ENCODE results near the gene VEPH1.

- TF ChIP-seq, protein P1, sequence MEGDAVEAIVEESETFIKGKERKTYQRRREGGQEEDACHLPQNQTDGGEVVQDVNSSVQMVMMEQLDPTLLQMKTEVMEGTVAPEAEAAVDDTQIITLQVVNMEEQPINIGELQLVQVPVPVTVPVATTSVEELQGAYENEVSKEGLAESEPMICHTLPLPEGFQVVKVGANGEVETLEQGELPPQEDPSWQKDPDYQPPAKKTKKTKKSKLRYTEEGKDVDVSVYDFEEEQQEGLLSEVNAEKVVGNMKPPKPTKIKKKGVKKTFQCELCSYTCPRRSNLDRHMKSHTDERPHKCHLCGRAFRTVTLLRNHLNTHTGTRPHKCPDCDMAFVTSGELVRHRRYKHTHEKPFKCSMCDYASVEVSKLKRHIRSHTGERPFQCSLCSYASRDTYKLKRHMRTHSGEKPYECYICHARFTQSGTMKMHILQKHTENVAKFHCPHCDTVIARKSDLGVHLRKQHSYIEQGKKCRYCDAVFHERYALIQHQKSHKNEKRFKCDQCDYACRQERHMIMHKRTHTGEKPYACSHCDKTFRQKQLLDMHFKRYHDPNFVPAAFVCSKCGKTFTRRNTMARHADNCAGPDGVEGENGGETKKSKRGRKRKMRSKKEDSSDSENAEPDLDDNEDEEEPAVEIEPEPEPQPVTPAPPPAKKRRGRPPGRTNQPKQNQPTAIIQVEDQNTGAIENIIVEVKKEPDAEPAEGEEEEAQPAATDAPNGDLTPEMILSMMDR (conservative IDR thresholded peaks at IDR 0.05; ENCODE audit: low read depth, low read length) = no peak
- no peak for TF ChIP-seq EZH2 (IDR thresholded peaks at IDR 0.05; ENCODE audit: borderline replicate concordance, low read depth, low read length, poor library complexity, severe bottlenecking)
Measured at GRCh38 chr3:157407769-157408168, 95.4 kb downstream of the VEPH1 start.

Measured in A673 (cell line).